IMR-90 (cell line): ENCODE measurements around the gene KHK. TPM values are rescaled to one million over a fixed set of nuclear protein-coding genes. Genes with fewer than 3 reads are reported as not detected.

Experiments used
- ATAC-seq: fragments of 200-7000 bp; cut with Tn5 transposase; 2 replicates; pipeline ENCODE4 v1.9.1; 2020; ENCODE audit warnings: low read depth, mild to moderate bottlenecking, moderate library complexity
- BruUV-seq: library from RNA; stranded (reverse); fragments of 400-500 nt; replicated peaks from 2 replicates; lab custom pipeline; 2021; lab: Mats Ljungman, UMichigan
- CTCF ChIA-PET: fragments of 300-600 bp; formaldehyde crosslinking; extraction: SDS; loops from one replicate; lab custom pipeline; 2021; ENCODE audit warnings: antibody characterized with exemption; lab: Yijun Ruan, JAX
- POLR2A ChIA-PET: fragments of 300-600 bp; sonication (Branson Sonifier 250); formaldehyde crosslinking; loops from one replicate; lab custom pipeline; 2022; ENCODE audit warnings: antibody characterized with exemption; ENCODE audit not compliant: unreplicated experiment; lab: Charles Lee
- DNase-seq: peaks from one replicate; pipeline ENCODE4 v3.0.0; 2013
- H2AFZ ChIP-seq: replicated peaks from 2 replicates; pipeline ENCODE3; 2013; ENCODE audit warnings: low read length, mild to moderate bottlenecking; ENCODE audit not compliant: poor library complexity
- H2AK5ac ChIP-seq: 2 replicates; pipeline ENCODE4 v1.6.1; 2013; ENCODE audit warnings: low read depth, low read length, inconsistent platforms
- H2AK9ac ChIP-seq: replicated peaks from 2 replicates; pipeline ENCODE3; 2013; ENCODE audit warnings: mild to moderate bottlenecking, low read depth, low read length, moderate library complexity; ENCODE audit not compliant: poor library complexity
- H2BK120ac ChIP-seq: 2 replicates; pipeline ENCODE4 v1.6.1; 2013; ENCODE audit warnings: low read depth, low read length, inconsistent platforms
- H2BK15ac ChIP-seq: 3 replicates; pipeline ENCODE4 v1.6.1; 2013; ENCODE audit warnings: low read depth, low read length, inconsistent platforms
- H2BK20ac ChIP-seq: 2 replicates; pipeline ENCODE4 v1.6.1; 2013; ENCODE audit warnings: low read depth, mild to moderate bottlenecking, inconsistent platforms, low read length, moderate library complexity
- H2BK5ac ChIP-seq: 2 replicates; pipeline ENCODE4 v1.6.1; 2013; ENCODE audit warnings: mild to moderate bottlenecking, low read depth, low read length, inconsistent platforms; ENCODE audit not compliant: poor library complexity, severe bottlenecking
- H3K14ac ChIP-seq: replicated peaks from 2 replicates; pipeline ENCODE4 v1.6.1; 2013; ENCODE audit warnings: low read depth, low read length, inconsistent platforms
- H3K18ac ChIP-seq: 2 replicates; pipeline ENCODE4 v1.6.1; 2013; ENCODE audit warnings: low read depth, low read length, control low read depth
- H3K23ac ChIP-seq: 2 replicates; pipeline ENCODE4 v1.6.1; 2013; ENCODE audit warnings: low read depth, low read length, inconsistent platforms
- H3K27ac ChIP-seq: 2 replicates; pipeline ENCODE4 v1.5.1; 2013; ENCODE audit warnings: mild to moderate bottlenecking, control low read depth, low read length; ENCODE audit not compliant: insufficient read depth
- H3K27me3 ChIP-seq: 2 replicates; pipeline ENCODE4 v1.6.1; 2013; ENCODE audit warnings: low read length; ENCODE audit not compliant: control insufficient read depth, insufficient read depth
- H3K36me3 ChIP-seq: 2 replicates; pipeline ENCODE4 v1.6.1; 2013; ENCODE audit warnings: low read length, mixed read lengths; ENCODE audit not compliant: control insufficient read depth, insufficient read depth
- H3K4ac ChIP-seq: 2 replicates; pipeline ENCODE4 v1.6.1; 2013; ENCODE audit warnings: low read depth, low read length, inconsistent platforms
- H3K4me1 ChIP-seq: 2 replicates; pipeline ENCODE4 v1.6.1; 2013; ENCODE audit warnings: low read length, mixed read lengths; ENCODE audit not compliant: control insufficient read depth, insufficient read depth
- H3K4me2 ChIP-seq: 2 replicates; pipeline ENCODE4 v1.6.1; 2013; ENCODE audit warnings: low read depth, mild to moderate bottlenecking, control low read depth, low read length, moderate library complexity
- H3K4me3 ChIP-seq: 2 replicates; pipeline ENCODE4 v1.5.1; 2013; ENCODE audit warnings: low read depth, mild to moderate bottlenecking, control low read depth, low read length, moderate library complexity; ENCODE audit not compliant: insufficient read depth
- H3K56ac ChIP-seq: 2 replicates; pipeline ENCODE4 v1.6.1; 2013; ENCODE audit warnings: low read length, inconsistent platforms; ENCODE audit not compliant: insufficient read depth; ENCODE audit errors: extremely low read depth
- H3K79me1 ChIP-seq, 2 experiments: 2 replicates each; pipeline ENCODE4 v1.6.1; 2013; ENCODE audit warnings: low read length in 2 of 2, inconsistent platforms in 1 of 2, low read depth in 1 of 2
- H3K9ac ChIP-seq: 2 replicates; pipeline ENCODE4 v1.6.1; 2013; ENCODE audit warnings: low read depth, low read length, control low read depth
- H3K9me1 ChIP-seq: 2 replicates; pipeline ENCODE4 v1.6.1; 2013; ENCODE audit warnings: low read length, inconsistent platforms; ENCODE audit not compliant: insufficient read depth
- H3K9me3 ChIP-seq: 2 replicates; pipeline ENCODE4 v1.6.1; 2013; ENCODE audit warnings: low read length; ENCODE audit not compliant: control insufficient read depth, insufficient read depth
- H4K20me1 ChIP-seq: 2 replicates; pipeline ENCODE4 v1.6.1; 2013; ENCODE audit warnings: low read length, inconsistent platforms; ENCODE audit not compliant: insufficient read depth
- H4K5ac ChIP-seq: 2 replicates; pipeline ENCODE4 v1.6.1; 2013; ENCODE audit warnings: mild to moderate bottlenecking, low read depth, low read length, control low read depth
- H4K8ac ChIP-seq, 2 experiments: 2 replicates each; pipeline ENCODE4 v1.6.1; 2013; ENCODE audit warnings: low read depth in 2 of 2, low read length in 2 of 2, control low read depth in 1 of 2, inconsistent platforms in 1 of 2
- H4K91ac ChIP-seq: 2 replicates; pipeline ENCODE4 v1.6.1; 2013; ENCODE audit warnings: low read depth, low read length, inconsistent platforms; ENCODE audit not compliant: insufficient read depth
- MXI1 ChIP-seq: IDR thresholded peaks from 2 replicates; pipeline ENCODE4 v1.6.1; 2012; ENCODE audit warnings: low read depth, mild to moderate bottlenecking, low read length, moderate library complexity, borderline replicate concordance
- RAD21 ChIP-seq: IDR thresholded peaks from 2 replicates; pipeline ENCODE4 v1.6.1; 2012; ENCODE audit warnings: low read length, improper control_type of control experiment
- RFX5 ChIP-seq: IDR thresholded peaks from 2 replicates; pipeline ENCODE4 v1.8.0; 2012; ENCODE audit warnings: low read depth, mild to moderate bottlenecking, low read length, moderate library complexity
- WGBS, 2 experiments: methylation state at CpG; one replicate each; pipeline versions ENCODE4 v1.1.5 to v1.1.7; 2013; ENCODE audit warnings: missing lambda C conversion rate in 2 of 2; ENCODE audit not compliant: insufficient read length in 1 of 2; ENCODE audit errors: extremely low coverage in 2 of 2; 5-methylcytosine and 5-hydroxymethylcytosine counted together
- dilution Hi-C: fragments of 300-500 bp; cut with HindIII; formaldehyde crosslinking; loops from one replicate; pipeline ENCODE4 v1.14.3; 2018; ENCODE audit warnings: low sequenced_read_pairs; ENCODE audit not compliant: unreplicated experiment
- in situ Hi-C: fragments of 300-500 bp; cut with MboI; formaldehyde crosslinking; loops from 3 replicates; pipeline ENCODE4 v1.14.3; 2019; ENCODE audit warnings: low sequenced_read_pairs, inconsistent platforms, mixed read lengths
- intact Hi-C: fragments of 100-400 bp; cut with micrococcal nuclease; formaldehyde crosslinking; loops from 2 replicates; pipeline ENCODE4 v1.10.0; 2022
- polyA plus RNA-seq, 3 experiments: library from polyadenylated mRNA; depleted of rRNA; stranded (reverse); fragments of >200 nt; gene quantifications; 2 replicates each; pipeline ENCODE4 v1.2.3, GENCODE V29; 2012; ENCODE audit warnings: low replicate concordance in 1 of 3
- total RNA-seq: library from RNA; depleted of rRNA; stranded (reverse); fragments of >200 nt; gene quantifications from 2 replicates; pipeline ENCODE4 v1.2.3, GENCODE V29; 2012
- TF ChIP-seq, protein P1 (sequence below): fragments of 150-350 bp; IDR thresholded peaks from 2 replicates; pipeline ENCODE4 v1.6.1; 2017; ENCODE audit warnings: mild to moderate bottlenecking, antibody characterized with exemption, low read length, low read depth

Gene KHK
- total and polyA plus RNA-seq, 2 of the 4 experiments (the other 2 are of a cell fraction) = 0.72 to 0.82 TPM

DNA sequence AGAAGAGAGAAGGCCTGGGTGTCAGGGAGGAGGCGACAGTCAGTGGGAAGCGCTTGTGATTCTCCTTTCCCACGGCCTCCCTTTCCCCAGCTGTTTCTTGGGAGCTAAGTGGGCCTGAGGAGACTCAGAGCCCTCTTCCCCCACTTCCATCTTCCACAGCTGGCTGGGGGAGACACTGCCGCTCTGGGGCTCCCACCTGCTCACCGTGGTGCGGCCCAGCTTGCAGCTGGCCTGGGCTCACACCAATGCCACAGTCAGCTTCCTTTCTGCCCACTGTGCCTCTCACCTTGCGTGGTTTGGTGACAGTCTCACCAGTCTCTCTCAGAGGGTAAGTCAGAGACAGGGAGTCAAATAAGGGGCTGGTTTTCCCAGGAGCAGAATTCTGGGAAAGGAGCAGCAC is 46.7 kb upstream of the KHK start:
- peaks cover 32% of the 10 kb centered on the region for H4K20me1 ChIP-seq
- H2BK5ac ChIP-seq = no peak overlapping the region
- dilution Hi-C loops = no loop called here
- no peak overlapping the region for H2BK120ac ChIP-seq
- no peak overlapping the region for H4K8ac ChIP-seq
- peaks cover 4% of the 10 kb centered on the region; the same call in 1 of the 2 replicates for H3K4me1 ChIP-seq
- H3K4me3 ChIP-seq = no peak overlapping the region
- H3K56ac ChIP-seq = no peak overlapping the region
- H3K79me1 ChIP-seq = peaks cover 21 to 54% of the 10 kb centered on the region in 2 experiments
- H4K91ac ChIP-seq = no peak overlapping the region
- CTCF ChIA-PET = no interaction called here
- H4K5ac ChIP-seq = no peak overlapping the region
- no peak overlapping the region for H3K4ac ChIP-seq
- no peak overlapping the region for H2BK20ac ChIP-seq
- no peaks in the 10 kb centered on the region for H3K9me3 ChIP-seq
- H3K23ac ChIP-seq = no peak overlapping the region
- DNase-seq (no peak), ATAC-seq (no peak)
- H3K9me1 ChIP-seq = peaks cover 9% of the 10 kb centered on the region
- H2AFZ ChIP-seq = no peak overlapping the region
- no peak overlapping the region for H3K4me2 ChIP-seq
- no peaks in the 10 kb centered on the region for H3K27me3 ChIP-seq
- WGBS, 2 experiments = 100% methylated on average over 1 of the region's 7 CpGs; no CpG with 5 or more reads in 1 of the 2 experiments
- H3K36me3 ChIP-seq = peaks cover 73% of the 10 kb centered on the region
- no peak overlapping the region for H3K9ac ChIP-seq
- no peak overlapping the region for H2AK9ac ChIP-seq
- TF ChIP-seq RFX5 = no peak
- TF ChIP-seq MXI1 = no peak
- TF ChIP-seq, protein P1, sequence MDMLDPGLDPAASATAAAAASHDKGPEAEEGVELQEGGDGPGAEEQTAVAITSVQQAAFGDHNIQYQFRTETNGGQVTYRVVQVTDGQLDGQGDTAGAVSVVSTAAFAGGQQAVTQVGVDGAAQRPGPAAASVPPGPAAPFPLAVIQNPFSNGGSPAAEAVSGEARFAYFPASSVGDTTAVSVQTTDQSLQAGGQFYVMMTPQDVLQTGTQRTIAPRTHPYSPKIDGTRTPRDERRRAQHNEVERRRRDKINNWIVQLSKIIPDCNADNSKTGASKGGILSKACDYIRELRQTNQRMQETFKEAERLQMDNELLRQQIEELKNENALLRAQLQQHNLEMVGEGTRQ = no peak
- no peak for TF ChIP-seq RAD21
- no peak overlapping the region for H3K18ac ChIP-seq
- no TSS peak for BruUV-seq
- H2AK5ac ChIP-seq = no peak overlapping the region
- POLR2A ChIA-PET = no interaction called here
- intact Hi-C loops = no loop called here
- H2BK15ac ChIP-seq = no peak overlapping the region
- in situ Hi-C loops = no loop called here
- no peak overlapping the region for H3K27ac ChIP-seq
- no peak overlapping the region for H3K14ac ChIP-seq
